NCI-H146 (cell line): ENCODE measurements around the gene NOVA1.
A peak's percentile ranks its signal among the peaks of the same experiment; 100 is the strongest.

ENCODE experiments used
- DNase-seq: peaks from one replicate; lab custom pipeline; 2025; lab: John Stamatoyannopoulos, UW

The NOVA1 gene

GRCh38 chr14:26448181-26448855, 149.5 kb downstream of the NOVA1 start:
- DNase-seq = peak; percentile 84

GRCh38 chr14:26444822-26445221, 153.0 kb downstream of the NOVA1 start:
- no peak for DNase-seq

GRCh38 chr14:26443654-26444053, 154.2 kb downstream of the NOVA1 start:
- DNase-seq = no peak

- no peak for DNase-seq
Observed at GRCh38 chr14:26429205-26429604, 168.6 kb downstream of the NOVA1 start.

- DNase-seq = no peak
Observed at GRCh38 chr14:26427097-26427496, 170.7 kb downstream of the NOVA1 start.

- no peak for DNase-seq
Observed at GRCh38 chr14:26424537-26424936, 173.3 kb downstream of the NOVA1 start.

GRCh38 chr14:26415618-26416123, 182.2 kb downstream of the NOVA1 start:
- no peak for DNase-seq

GRCh38 chr14:26414926-26415325, 182.9 kb downstream of the NOVA1 start:
- DNase-seq = no peak

- no peak for DNase-seq
Observed at GRCh38 chr14:26414103-26414502, 183.7 kb downstream of the NOVA1 start.

GRCh38 chr14:26412421-26412820, 185.4 kb downstream of the NOVA1 start:
- DNase-seq = no peak

GRCh38 chr14:26410189-26410685, 187.6 kb downstream of the NOVA1 start:
- no peak for DNase-seq

GRCh38 chr14:26404927-26405326, 192.9 kb downstream of the NOVA1 start:
- no peak for DNase-seq

- DNase-seq = no peak
Observed at GRCh38 chr14:26403760-26404159, 194.1 kb downstream of the NOVA1 start.

GRCh38 chr14:26402126-26402525, 195.7 kb downstream of the NOVA1 start:
- DNase-seq = no peak

GRCh38 chr14:26401179-26401968, 196.5 kb downstream of the NOVA1 start:
- DNase-seq = peak; percentile 63

GRCh38 chr14:26400373-26400772, 197.5 kb downstream of the NOVA1 start:
- DNase-seq = no peak

- DNase-seq = no peak
Observed at GRCh38 chr14:26398616-26399015, 199.2 kb downstream of the NOVA1 start.
